ENCODE data around the gene ANP32B.
"Not testable (repeated sequence)": the region's sequence is repeated elsewhere in the genome, so short reads cannot be mapped to it uniquely, and the experiment has no call there.

ANP32B gene

GRCh38 chr9:97982683-97983588 lies at the start of gene ANP32B:
Gene ANP32B, plus strand, starts transcription at chr9:97983341. Its CDS starts 215 bp downstream, at chr9:97983556.
- DNase-seq = peak; percentile 47 to 94 (median 84)

GRCh38 chr9:97934321-97935115 lies 48.6 kb upstream of the ANP32B start:
- peak in 8 of 56 donors; percentile 3 to 21 (median 8) for DNase-seq

GRCh38 chr9:97935276-97935675 lies 47.9 kb upstream of the ANP32B start:
- no peak for DNase-seq

GRCh38 chr9:97936998-97937397 lies 46.1 kb upstream of the ANP32B start:
- DNase-seq = no peak

- no peak for DNase-seq
These were observed 45.0 kb upstream of the ANP32B start, which contains the start of gene HEMGN for GRCh38 chr9:97938081-97938644. Gene HEMGN, minus strand, starts transcription at chr9:97938172. Its CDS starts 36 bp downstream, at chr9:97938136.

GRCh38 chr9:97940233-97940632 lies 42.9 kb upstream of the ANP32B start:
- no peak for DNase-seq

- DNase-seq = no peak
These were observed 42.4 kb upstream of the ANP32B start for GRCh38 chr9:97940741-97941140.

GRCh38 chr9:97941323-97941722 lies 41.8 kb upstream of the ANP32B start:
- no peak for DNase-seq

- no peak for DNase-seq
These were observed 39.8 kb upstream of the ANP32B start for GRCh38 chr9:97943308-97943855.

GRCh38 chr9:97944612-97945011 lies 38.5 kb upstream of the ANP32B start:
- no peak for DNase-seq

GRCh38 chr9:97945470-97945869 lies 37.7 kb upstream of the ANP32B start:
- not testable (repeated sequence) for DNase-seq

GRCh38 chr9:97947094-97947493 lies 36.0 kb upstream of the ANP32B start:
- not testable (repeated sequence) for DNase-seq

- DNase-seq = not testable (repeated sequence)
These were observed 32.3 kb upstream of the ANP32B start for GRCh38 chr9:97950873-97951272.

GRCh38 chr9:97954550-97954989 lies 28.6 kb upstream of the ANP32B start:
- DNase-seq = peak in 1 of 56 donors; percentile 2

- DNase-seq = no peak
These were observed 26.8 kb upstream of the ANP32B start for GRCh38 chr9:97956331-97956730.

- DNase-seq = peak in 3 of 56 donors; percentile 2 to 10 (median 5)
These were observed 24.2 kb upstream of the ANP32B start for GRCh38 chr9:97958812-97959511.

- DNase-seq = no peak
These were observed 23.6 kb upstream of the ANP32B start for GRCh38 chr9:97959585-97959984.

GRCh38 chr9:97960678-97961328 lies 22.3 kb upstream of the ANP32B start:
- DNase-seq = not testable (repeated sequence)

- no peak for DNase-seq
These were observed 21.8 kb upstream of the ANP32B start for GRCh38 chr9:97961361-97961760.

GRCh38 chr9:97962136-97962535 lies 21.0 kb upstream of the ANP32B start:
- DNase-seq = no peak
